K562 (cell line): ENCODE measurements around the gene NEIL1. TPM values are rescaled to one million over a fixed set of nuclear protein-coding genes. Genes with fewer than 3 reads are reported as not detected.

ENCODE experiments used
- BMI1 ChIP-seq: fragments of 150-350 bp; IDR thresholded peaks from 2 replicates; pipeline ENCODE4 v1.6.1; 2014; ENCODE audit warnings: low read length
- CBFB ChIP-seq: sonication (generic); formaldehyde crosslinking; IDR thresholded peaks from 2 replicates; pipeline ENCODE4 v1.4.0; 2020; ENCODE audit warnings: mild to moderate bottlenecking, missing genetic modification reagents
- CHD4 ChIP-seq: fragments of 200-600 bp; sonication (generic); IDR thresholded peaks from 3 replicates; pipeline ENCODE4 v1.6.1; 2012; ENCODE audit warnings: low read depth, mild to moderate bottlenecking, mixed read lengths, low read length, inconsistent platforms; ENCODE audit not compliant: insufficient read depth, insufficient replicate concordance, poor library complexity, severe bottlenecking
- FOXK2 ChIP-seq, 2 experiments: fragments of 450-650 bp; IDR thresholded peaks in 1 of 2; conservative IDR thresholded peaks in 1 of 2; 2 replicates each; pipeline ENCODE4 v1.6.1; 2016; ENCODE audit warnings: low read depth in 2 of 2, mild to moderate bottlenecking in 1 of 2
- GATAD2B ChIP-seq: fragments of 450-650 bp; IDR thresholded peaks from 2 replicates; pipeline ENCODE4 v1.6.1; 2017; ENCODE audit warnings: mild to moderate bottlenecking, borderline replicate concordance
- GTF2F1 ChIP-seq: IDR thresholded peaks from 2 replicates; pipeline ENCODE4 v1.6.1; 2011; ENCODE audit warnings: low read depth, low read length, improper control_type of control experiment
- JUN ChIP-seq, 2 experiments: sonication (generic) in 1 of 2; formaldehyde crosslinking in 1 of 2; IDR thresholded peaks; 2 replicates each; pipeline versions ENCODE4 v1.6.1 to v1.8.0; 2012 to 2022; ENCODE audit warnings: borderline replicate concordance in 2 of 2, mild to moderate bottlenecking in 2 of 2, improper control_type of control experiment in 1 of 2, low read depth in 1 of 2, low read length in 1 of 2, missing genetic modification reagents in 1 of 2
- LARP7 ChIP-seq: fragments of 450-650 bp; IDR thresholded peaks from 2 replicates; pipeline ENCODE4 v1.6.1; 2016
- MCM3 ChIP-seq: fragments of 450-650 bp; IDR thresholded peaks from 2 replicates; pipeline ENCODE4 v1.6.1; 2016
- MTF1 ChIP-seq: fragments of 250-450 bp; sonication (Bioruptor Pico); IDR thresholded peaks from 2 replicates; pipeline ENCODE4 v1.9.0; 2021; ENCODE audit warnings: moderate library complexity, mild to moderate bottlenecking, inconsistent platforms, borderline replicate concordance
- POLR2A ChIP-seq: fragments of 450-650 bp; conservative IDR thresholded peaks from 2 replicates; pipeline ENCODE4 v1.6.1; 2016
- RBM22 ChIP-seq: fragments of 200-400 bp; formaldehyde crosslinking; IDR thresholded peaks from 2 replicates; pipeline ENCODE4 v1.6.1; 2018; ENCODE audit warnings: low read length, low read depth; ENCODE audit not compliant: poor library complexity, severe bottlenecking
- SMARCA4 ChIP-seq: fragments of 450-650 bp; IDR thresholded peaks from 2 replicates; pipeline ENCODE4 v1.6.1; 2016
- STAG1 ChIP-seq: sonication (generic); formaldehyde crosslinking; IDR thresholded peaks from 2 replicates; pipeline ENCODE4 v1.5.0; 2020; ENCODE audit warnings: missing genetic modification reagents, borderline replicate concordance
- TRIM28 ChIP-seq: fragments of 450-650 bp; IDR thresholded peaks from 2 replicates; pipeline ENCODE4 v1.6.1; 2017
- ZNF143 ChIP-seq: sonication (generic); formaldehyde crosslinking; IDR thresholded peaks from 2 replicates; pipeline ENCODE4 v1.9.0; 2022; ENCODE audit warnings: mild to moderate bottlenecking, missing genetic modification reagents
- ZNF165 ChIP-seq: fragments of 250-450 bp; sonication (Bioruptor Pico); IDR thresholded peaks from 2 replicates; pipeline ENCODE4 v1.4.0; 2020; ENCODE audit warnings: borderline replicate concordance
- polyA plus RNA-seq, 8 experiments: library from polyadenylated mRNA; depleted of rRNA in 4 of 8; stranded (reverse) in 5 of 8; unstranded in 3 of 8; fragments of >200 nt; fragmentation: Nextera tagmentation in 2 of 8; fragmentation: Illumina TruSeq in 1 of 8; extraction: Ambion mirVana in 2 of 8; extraction: Trizol in 1 of 8; gene quantifications; 2 replicates each; pipeline versions ENCODE4 v1.2.1 to v1.2.3, GENCODE V29; 2011 to 2014; ENCODE audit warnings: inconsistent platforms in 1 of 8, missing spikeins in 1 of 8
- total RNA-seq, 7 experiments: library from RNA; depleted of rRNA in 6 of 7; stranded (reverse); fragments of >200 nt in 6 of 7; fragmentation: Illumina TruSeq in 2 of 7; extraction: Trizol in 2 of 7; gene quantifications; 2 replicates each; pipeline versions ENCODE4 v1.2.1 to v1.2.3, GENCODE V29; 2011 to 2021; ENCODE audit warnings: low replicate concordance in 1 of 7
- TF ChIP-seq, protein P1 (sequence below), 2 experiments: fragments of 450-650 bp; IDR thresholded peaks; 2 replicates each; pipeline ENCODE4 v1.6.1; 2016
- TF ChIP-seq, protein P2 (sequence below): sonication (generic); formaldehyde crosslinking; IDR thresholded peaks from 2 replicates; pipeline ENCODE4 v1.4.0; 2020; ENCODE audit warnings: mild to moderate bottlenecking, missing genetic modification reagents
- TF ChIP-seq, protein P3 (sequence below): fragments of 450-650 bp; IDR thresholded peaks from 2 replicates; pipeline ENCODE4 v1.6.1; 2016; ENCODE audit warnings: borderline replicate concordance
- TF ChIP-seq, protein P4 (sequence below): fragments of 450-650 bp; formaldehyde crosslinking; IDR thresholded peaks from 2 replicates; pipeline ENCODE4 v1.4.0; 2020; ENCODE audit warnings: mild to moderate bottlenecking, moderate library complexity

The NEIL1 gene
- total and polyA plus RNA-seq, 9 of the 15 experiments (the other 6 are each of a cell fraction or from before 2014, with no cell fraction given): 0.14 to 4.3 (median 2.4) TPM

DNA sequence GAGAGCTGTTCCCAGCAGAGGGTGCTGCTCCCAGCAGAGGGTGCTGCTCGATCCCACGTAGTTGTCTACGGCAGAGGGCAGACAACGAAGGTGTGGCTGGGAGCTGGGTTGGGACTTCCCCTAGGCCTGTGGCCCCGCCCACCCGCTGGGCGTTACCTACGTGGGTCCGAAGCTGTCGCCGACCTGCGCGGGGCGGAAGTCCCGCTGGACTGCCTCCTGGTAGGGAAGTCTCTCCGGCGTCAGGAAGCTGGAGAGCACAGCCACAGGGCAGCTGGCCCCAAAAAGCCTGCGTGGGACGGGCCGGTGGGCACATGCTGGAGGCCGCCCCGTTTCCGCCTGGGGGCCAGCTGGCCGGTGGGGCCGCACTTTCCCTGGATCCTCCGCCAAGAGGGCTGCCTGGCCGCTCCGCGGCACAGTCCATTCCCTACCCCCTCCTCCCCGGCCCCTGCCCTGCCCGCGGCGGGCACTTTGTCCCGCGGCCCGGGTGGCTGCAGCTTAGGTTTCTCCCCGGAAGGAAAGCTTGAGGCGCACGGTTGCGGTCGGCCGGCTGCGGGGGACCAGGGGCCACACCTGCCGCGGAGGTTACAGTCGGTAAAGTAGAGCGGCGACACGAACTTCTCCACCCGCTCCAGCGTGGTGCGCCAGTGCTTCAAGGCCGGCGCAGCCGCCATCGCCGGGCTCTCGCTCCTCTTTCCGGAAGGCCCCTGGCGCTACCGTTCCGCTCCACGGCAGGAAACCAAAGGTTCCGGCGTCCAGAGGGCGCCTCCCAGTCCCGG lies 21.3 kb downstream of the NEIL1 start, which contains the start of gene MAN2C1 (continued):
- TF ChIP-seq ZNF165 (no peak), GTF2F1 (peak; percentile 59; the same call in 1 of the 2 replicates), MCM3 (no peak), POLR2A (peak; percentile 98), SMARCA4 (no peak), JUN (IDR thresholded peaks at IDR 0.05; ENCODE audit: borderline replicate concordance, low read depth, low read length) (peak; percentile 36; the same call in 1 of the 2 replicates), JUN (CRISPR knock-in tag; IDR thresholded peaks at IDR 0.05; ENCODE audit: borderline replicate concordance) (peak; percentile 68; the same call in 1 of the 2 replicates), ZNF143 (CRISPR knock-in tag) (peak; percentile 21; the same call in 1 of the 2 replicates), LARP7 (0 out of 2 replicates have a peak, but pooled peaks have one; percentile 68), TRIM28 (peak; percentile 81; the same call in 1 of the 2 replicates), GATAD2B (peak; percentile 28; the same call in 1 of the 2 replicates), CBFB (CRISPR knock-in tag) (peak; percentile 86), FOXK2 (conservative IDR thresholded peaks at IDR 0.05 in 1 of 2, IDR thresholded peaks at IDR 0.05 in 1 of 2; ENCODE audit: low read depth in 2 of 2) (peak; percentile 10 to 40; a peak in 1 of 4 replicates), MTF1 (CRISPR knock-in tag) (no peak), BMI1 (no peak), STAG1 (CRISPR knock-in tag) (peak; percentile 54; the same call in 1 of the 2 replicates), CHD4 (no peak), RBM22 (peak; percentile 95)
- TF ChIP-seq, protein P1, sequence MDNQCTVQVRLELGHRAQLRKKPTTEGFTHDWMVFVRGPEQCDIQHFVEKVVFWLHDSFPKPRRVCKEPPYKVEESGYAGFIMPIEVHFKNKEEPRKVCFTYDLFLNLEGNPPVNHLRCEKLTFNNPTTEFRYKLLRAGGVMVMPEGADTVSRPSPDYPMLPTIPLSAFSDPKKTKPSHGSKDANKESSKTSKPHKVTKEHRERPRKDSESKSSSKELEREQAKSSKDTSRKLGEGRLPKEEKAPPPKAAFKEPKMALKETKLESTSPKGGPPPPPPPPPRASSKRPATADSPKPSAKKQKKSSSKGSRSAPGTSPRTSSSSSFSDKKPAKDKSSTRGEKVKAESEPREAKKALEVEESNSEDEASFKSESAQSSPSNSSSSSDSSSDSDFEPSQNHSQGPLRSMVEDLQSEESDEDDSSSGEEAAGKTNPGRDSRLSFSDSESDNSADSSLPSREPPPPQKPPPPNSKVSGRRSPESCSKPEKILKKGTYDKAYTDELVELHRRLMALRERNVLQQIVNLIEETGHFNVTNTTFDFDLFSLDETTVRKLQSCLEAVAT (IDR thresholded peaks at IDR 0.05): peak in 1 of 2 experiments; percentile 62; a peak in 1 of 4 replicates
- TF ChIP-seq, protein P2, sequence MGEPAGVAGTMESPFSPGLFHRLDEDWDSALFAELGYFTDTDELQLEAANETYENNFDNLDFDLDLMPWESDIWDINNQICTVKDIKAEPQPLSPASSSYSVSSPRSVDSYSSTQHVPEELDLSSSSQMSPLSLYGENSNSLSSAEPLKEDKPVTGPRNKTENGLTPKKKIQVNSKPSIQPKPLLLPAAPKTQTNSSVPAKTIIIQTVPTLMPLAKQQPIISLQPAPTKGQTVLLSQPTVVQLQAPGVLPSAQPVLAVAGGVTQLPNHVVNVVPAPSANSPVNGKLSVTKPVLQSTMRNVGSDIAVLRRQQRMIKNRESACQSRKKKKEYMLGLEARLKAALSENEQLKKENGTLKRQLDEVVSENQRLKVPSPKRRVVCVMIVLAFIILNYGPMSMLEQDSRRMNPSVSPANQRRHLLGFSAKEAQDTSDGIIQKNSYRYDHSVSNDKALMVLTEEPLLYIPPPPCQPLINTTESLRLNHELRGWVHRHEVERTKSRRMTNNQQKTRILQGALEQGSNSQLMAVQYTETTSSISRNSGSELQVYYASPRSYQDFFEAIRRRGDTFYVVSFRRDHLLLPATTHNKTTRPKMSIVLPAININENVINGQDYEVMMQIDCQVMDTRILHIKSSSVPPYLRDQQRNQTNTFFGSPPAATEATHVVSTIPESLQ (CRISPR knock-in tag): peak; percentile 55; the same call in 1 of the 2 replicates
- TF ChIP-seq, protein P3, sequence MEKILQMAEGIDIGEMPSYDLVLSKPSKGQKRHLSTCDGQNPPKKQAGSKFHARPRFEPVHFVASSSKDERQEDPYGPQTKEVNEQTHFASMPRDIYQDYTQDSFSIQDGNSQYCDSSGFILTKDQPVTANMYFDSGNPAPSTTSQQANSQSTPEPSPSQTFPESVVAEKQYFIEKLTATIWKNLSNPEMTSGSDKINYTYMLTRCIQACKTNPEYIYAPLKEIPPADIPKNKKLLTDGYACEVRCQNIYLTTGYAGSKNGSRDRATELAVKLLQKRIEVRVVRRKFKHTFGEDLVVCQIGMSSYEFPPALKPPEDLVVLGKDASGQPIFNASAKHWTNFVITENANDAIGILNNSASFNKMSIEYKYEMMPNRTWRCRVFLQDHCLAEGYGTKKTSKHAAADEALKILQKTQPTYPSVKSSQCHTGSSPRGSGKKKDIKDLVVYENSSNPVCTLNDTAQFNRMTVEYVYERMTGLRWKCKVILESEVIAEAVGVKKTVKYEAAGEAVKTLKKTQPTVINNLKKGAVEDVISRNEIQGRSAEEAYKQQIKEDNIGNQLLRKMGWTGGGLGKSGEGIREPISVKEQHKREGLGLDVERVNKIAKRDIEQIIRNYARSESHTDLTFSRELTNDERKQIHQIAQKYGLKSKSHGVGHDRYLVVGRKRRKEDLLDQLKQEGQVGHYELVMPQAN: peak; percentile 88
- TF ChIP-seq, protein P4, sequence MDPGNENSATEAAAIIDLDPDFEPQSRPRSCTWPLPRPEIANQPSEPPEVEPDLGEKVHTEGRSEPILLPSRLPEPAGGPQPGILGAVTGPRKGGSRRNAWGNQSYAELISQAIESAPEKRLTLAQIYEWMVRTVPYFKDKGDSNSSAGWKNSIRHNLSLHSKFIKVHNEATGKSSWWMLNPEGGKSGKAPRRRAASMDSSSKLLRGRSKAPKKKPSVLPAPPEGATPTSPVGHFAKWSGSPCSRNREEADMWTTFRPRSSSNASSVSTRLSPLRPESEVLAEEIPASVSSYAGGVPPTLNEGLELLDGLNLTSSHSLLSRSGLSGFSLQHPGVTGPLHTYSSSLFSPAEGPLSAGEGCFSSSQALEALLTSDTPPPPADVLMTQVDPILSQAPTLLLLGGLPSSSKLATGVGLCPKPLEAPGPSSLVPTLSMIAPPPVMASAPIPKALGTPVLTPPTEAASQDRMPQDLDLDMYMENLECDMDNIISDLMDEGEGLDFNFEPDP (CRISPR knock-in tag): no peak
